Lower leg skin (tissue), 3 donors: ENCODE measurements around the gene AP3B1.

Experiments used
- CTCF ChIP-seq, 3 donors: fragments of 450-650 bp; IDR thresholded peaks; one replicate each; pipeline ENCODE4 v1.5.1; 2016; ENCODE audit warnings: antibody characterized with exemption in 3 of 3, mild to moderate bottlenecking in 3 of 3, moderate library complexity in 2 of 3
- POLR2A ChIP-seq, 2 donors: fragments of 450-650 bp; IDR thresholded peaks; one replicate each; pipeline ENCODE4 v1.6.1; 2016 to 2017; ENCODE audit warnings: antibody characterized with exemption in 2 of 2, mild to moderate bottlenecking in 1 of 2, moderate library complexity in 1 of 2

GRCh38 chr5:77973253-77973609 lies 321.3 kb downstream of the AP3B1 start:
- TF ChIP-seq CTCF (IDR thresholded peaks at IDR 0.05) (no peak), POLR2A (IDR thresholded peaks at IDR 0.05) (no peak)
